ENCODE results near the gene TBRG4.

Gene TBRG4

DNA sequence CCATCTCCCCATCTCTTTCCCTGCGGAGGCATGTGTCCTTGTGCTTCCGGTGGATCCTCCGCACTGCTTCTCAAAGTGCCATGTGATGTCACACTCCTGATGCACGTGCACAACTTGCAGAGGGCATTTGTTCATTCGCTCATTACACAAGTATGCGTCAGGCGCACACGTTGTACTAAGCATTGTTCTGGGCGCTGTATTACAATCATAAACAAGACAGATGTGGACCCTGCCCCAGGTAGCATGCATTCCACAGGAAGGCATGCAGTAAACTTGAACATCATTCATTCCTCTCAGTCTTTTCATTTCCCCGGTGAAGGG lies 37.1 kb upstream of the TBRG4 start:
- Histone ChIP-seq H3K4me1 (ENCODE audit: control insufficient read depth, low read length) (peaks cover 5% of the 10 kb centered on the region; the same call in 1 of the 2 replicates), H3K79me2 (ENCODE audit: control insufficient read depth, low read length) (no peaks in the 10 kb centered on the region), H3K27ac (ENCODE audit: low read depth, low read length) (no peak overlapping the region), H4K20me1 (ENCODE audit: control insufficient read depth, insufficient read depth, low read depth, low read length) (no peaks in the 10 kb centered on the region), H3K36me3 (ENCODE audit: control insufficient read depth, low read length) (no peaks in the 10 kb centered on the region), H3K4me3 (ENCODE audit: low read length) (no peak overlapping the region), H3K9me3 (ENCODE audit: control insufficient read depth, insufficient read depth, low read length) (no peaks in the 10 kb centered on the region), H3K4me2 (ENCODE audit: low read length) (no peak overlapping the region), H3F3A (ENCODE audit: control insufficient read depth, insufficient read depth) (no peaks in the 10 kb centered on the region), H3K9me2 (replicated peaks; ENCODE audit: control insufficient read depth, low read length) (no peaks in the 10 kb centered on the region), H3K27me3 (ENCODE audit: control insufficient read depth, low read length) (peaks cover 35% of the 10 kb centered on the region)
- TF ChIP-seq EZH2phosphoT487 (IDR thresholded peaks at IDR 0.05; ENCODE audit: borderline replicate concordance, low read length): no peak
- no peak for TF ChIP-seq CTCF (IDR thresholded peaks at IDR 0.05; ENCODE audit: low read depth, low read length, poor library complexity, severe bottlenecking)

- Histone ChIP-seq H3K4me3 (ENCODE audit: low read length) (no peak overlapping the region), H4K20me1 (ENCODE audit: control insufficient read depth, insufficient read depth, low read depth, low read length) (no peaks in the 10 kb centered on the region), H3K36me3 (ENCODE audit: control insufficient read depth, low read length) (no peaks in the 10 kb centered on the region), H3K27ac (ENCODE audit: low read depth, low read length) (no peak overlapping the region), H3K27me3 (ENCODE audit: control insufficient read depth, low read length) (peaks cover 35% of the 10 kb centered on the region), H3F3A (ENCODE audit: control insufficient read depth, insufficient read depth) (no peaks in the 10 kb centered on the region), H3K9me2 (replicated peaks; ENCODE audit: control insufficient read depth, low read length) (no peaks in the 10 kb centered on the region), H3K4me1 (ENCODE audit: control insufficient read depth, low read length) (peaks cover under 1% of the 10 kb centered on the region; the same call in 1 of the 2 replicates), H3K79me2 (ENCODE audit: control insufficient read depth, low read length) (no peaks in the 10 kb centered on the region), H3K4me2 (ENCODE audit: low read length) (no peak overlapping the region), H3K9me3 (ENCODE audit: control insufficient read depth, insufficient read depth, low read length) (no peaks in the 10 kb centered on the region)
- no peak for TF ChIP-seq EZH2phosphoT487 (IDR thresholded peaks at IDR 0.05; ENCODE audit: borderline replicate concordance, low read length)
- TF ChIP-seq CTCF (IDR thresholded peaks at IDR 0.05; ENCODE audit: low read depth, low read length, poor library complexity, severe bottlenecking): no peak
Measured at GRCh38 chr7:45147858-45148652, 36.6 kb upstream of the TBRG4 start.

DNA sequence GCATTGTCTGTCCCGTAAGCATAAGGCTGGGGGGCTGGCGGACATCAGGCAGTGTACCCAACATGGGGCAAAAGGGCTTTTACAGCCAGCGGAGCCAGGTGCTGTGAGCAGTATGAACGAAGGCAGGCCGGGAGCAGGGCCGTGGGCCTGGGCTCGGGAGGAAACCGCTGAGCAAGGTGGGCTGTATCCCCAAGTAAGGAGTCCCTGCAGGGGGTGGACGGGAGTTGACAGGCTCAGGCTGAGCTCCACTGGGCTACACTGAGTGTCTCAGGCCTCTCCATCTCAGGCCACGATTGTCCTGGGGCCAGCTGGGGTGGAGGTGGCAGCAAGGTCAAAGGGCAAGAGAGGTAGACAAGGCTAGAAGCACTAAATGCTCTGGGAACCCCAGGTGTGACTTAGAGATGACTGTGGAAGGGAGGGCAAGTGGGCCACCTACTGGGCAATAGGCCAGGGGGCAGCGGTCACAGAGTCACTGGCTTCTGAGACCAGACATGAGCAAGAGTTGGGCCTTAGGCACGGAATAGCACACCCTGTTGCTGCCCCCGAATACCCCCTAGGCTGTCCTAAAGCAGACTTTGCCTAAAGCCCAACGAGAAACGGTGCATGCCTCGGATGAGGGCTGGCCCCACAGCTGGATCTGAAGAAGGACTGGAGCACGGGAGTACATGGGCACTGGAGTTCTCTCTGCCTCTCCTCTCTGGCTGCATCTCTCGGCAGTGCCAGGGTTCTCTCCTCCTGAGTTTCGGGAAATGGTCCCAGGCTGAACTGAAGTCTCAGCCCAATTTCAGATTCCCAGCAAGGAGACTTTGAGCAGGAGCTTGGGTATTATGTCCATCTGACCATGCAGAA lies 35.3 kb upstream of the TBRG4 start:
- Histone ChIP-seq H4K20me1 (ENCODE audit: control insufficient read depth, insufficient read depth, low read depth, low read length) (no peaks in the 10 kb centered on the region), H3K9me3 (ENCODE audit: control insufficient read depth, insufficient read depth, low read length) (no peaks in the 10 kb centered on the region), H3K4me1 (ENCODE audit: control insufficient read depth, low read length) (no peaks in the 10 kb centered on the region), H3F3A (ENCODE audit: control insufficient read depth, insufficient read depth) (no peaks in the 10 kb centered on the region), H3K27me3 (ENCODE audit: control insufficient read depth, low read length) (peaks cover 35% of the 10 kb centered on the region), H3K9me2 (replicated peaks; ENCODE audit: control insufficient read depth, low read length) (no peaks in the 10 kb centered on the region), H3K79me2 (ENCODE audit: control insufficient read depth, low read length) (no peaks in the 10 kb centered on the region), H3K36me3 (ENCODE audit: control insufficient read depth, low read length) (no peaks in the 10 kb centered on the region), H3K27ac (ENCODE audit: low read depth, low read length) (no peak overlapping the region), H3K4me2 (ENCODE audit: low read length) (no peak overlapping the region), H3K4me3 (ENCODE audit: low read length) (no peak overlapping the region)
- no peak for TF ChIP-seq CTCF (IDR thresholded peaks at IDR 0.05; ENCODE audit: low read depth, low read length, poor library complexity, severe bottlenecking)
- no peak for TF ChIP-seq EZH2phosphoT487 (IDR thresholded peaks at IDR 0.05; ENCODE audit: borderline replicate concordance, low read length)
